ENCODE measurements around the gene NUBPL.

- TF ChIP-seq, protein P1, sequence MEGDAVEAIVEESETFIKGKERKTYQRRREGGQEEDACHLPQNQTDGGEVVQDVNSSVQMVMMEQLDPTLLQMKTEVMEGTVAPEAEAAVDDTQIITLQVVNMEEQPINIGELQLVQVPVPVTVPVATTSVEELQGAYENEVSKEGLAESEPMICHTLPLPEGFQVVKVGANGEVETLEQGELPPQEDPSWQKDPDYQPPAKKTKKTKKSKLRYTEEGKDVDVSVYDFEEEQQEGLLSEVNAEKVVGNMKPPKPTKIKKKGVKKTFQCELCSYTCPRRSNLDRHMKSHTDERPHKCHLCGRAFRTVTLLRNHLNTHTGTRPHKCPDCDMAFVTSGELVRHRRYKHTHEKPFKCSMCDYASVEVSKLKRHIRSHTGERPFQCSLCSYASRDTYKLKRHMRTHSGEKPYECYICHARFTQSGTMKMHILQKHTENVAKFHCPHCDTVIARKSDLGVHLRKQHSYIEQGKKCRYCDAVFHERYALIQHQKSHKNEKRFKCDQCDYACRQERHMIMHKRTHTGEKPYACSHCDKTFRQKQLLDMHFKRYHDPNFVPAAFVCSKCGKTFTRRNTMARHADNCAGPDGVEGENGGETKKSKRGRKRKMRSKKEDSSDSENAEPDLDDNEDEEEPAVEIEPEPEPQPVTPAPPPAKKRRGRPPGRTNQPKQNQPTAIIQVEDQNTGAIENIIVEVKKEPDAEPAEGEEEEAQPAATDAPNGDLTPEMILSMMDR (IDR thresholded peaks at IDR 0.05; ENCODE audit: low read depth, low read length, poor library complexity, severe bottlenecking): no peak
- TF ChIP-seq EZH2phosphoT487 (IDR thresholded peaks at IDR 0.05; ENCODE audit: borderline replicate concordance, low read length): no peak
Measured at GRCh38 chr14:31819281-31819680, 258.1 kb downstream of the NUBPL start.

Measured in DOHH2 (cell line).